OCI-LY3 (cell line): ENCODE data around the gene PLA2G4D.

Experiments used
- H2AFZ ChIP-seq: fragments of 200-600, 300-600 bp; shearing (Covaris generic); 2 replicates; pipeline ENCODE4 v1.6.0; 2014; ENCODE audit warnings: antibody characterized with exemption, low read depth, low read length
- H3K27ac ChIP-seq: fragments of 200-600, 300-600 bp; sonication (generic); 2 replicates; pipeline ENCODE4 v1.5.1; 2014; ENCODE audit warnings: mild to moderate bottlenecking, low read length, moderate library complexity, mixed read lengths
- H3K27me3 ChIP-seq: fragments of 200-600, 300-600 bp; sonication (generic); 2 replicates; pipeline ENCODE4 v1.6.1; 2014; ENCODE audit warnings: low read depth, low read length, mixed read lengths
- H3K36me3 ChIP-seq: fragments of 200-600, 300-600 bp; sonication (generic); replicated peaks from 2 replicates; pipeline ENCODE3; 2014; ENCODE audit warnings: low read depth, low read length, mixed read lengths
- H3K4me1 ChIP-seq: fragments of 300-600, 200-600 bp; sonication (generic); 2 replicates; pipeline ENCODE4 v1.6.1; 2014; ENCODE audit warnings: low read length, mixed read lengths
- H3K4me2 ChIP-seq: fragments of 200-600, 300-600 bp; sonication (generic); 2 replicates; pipeline ENCODE4 v1.6.1; 2014; ENCODE audit warnings: low read length, mixed read lengths
- H3K4me3 ChIP-seq: fragments of 300-600, 200-600 bp; sonication (generic); 2 replicates; pipeline ENCODE4 v1.5.1; 2014; ENCODE audit warnings: antibody characterized with exemption, mild to moderate bottlenecking, low read length, moderate library complexity
- H3K79me2 ChIP-seq: fragments of 300-600, 200-600 bp; shearing (Covaris generic); 2 replicates; pipeline ENCODE4 v1.6.1; 2014; ENCODE audit warnings: mild to moderate bottlenecking, low read length, mixed read lengths
- H3K9ac ChIP-seq: fragments of 300-600, 200-600 bp; shearing (Covaris generic); 2 replicates; pipeline ENCODE4 v1.6.0; 2014; ENCODE audit warnings: mild to moderate bottlenecking, low read length, moderate library complexity
- H3K9me3 ChIP-seq: fragments of 200-600, 300-600 bp; shearing (Covaris generic); 2 replicates; pipeline ENCODE4 v1.6.1; 2014; ENCODE audit warnings: low read length, mixed read lengths; ENCODE audit not compliant: insufficient read depth
- H4K20me1 ChIP-seq: fragments of 200-600, 300-600 bp; sonication (generic); 2 replicates; pipeline ENCODE4 v1.6.1; 2016; ENCODE audit warnings: low read length, mixed read lengths; ENCODE audit not compliant: insufficient read depth
- CTCF ChIP-seq: fragments of 200-600, 300-600 bp; sonication (generic); IDR thresholded peaks from 2 replicates; pipeline ENCODE4 v1.5.1; 2014; ENCODE audit warnings: antibody characterized with exemption, low read length, low read depth
- EZH2phosphoT487 ChIP-seq: fragments of 200-600 bp; shearing (Covaris generic); IDR thresholded peaks from 2 replicates; pipeline ENCODE4 v1.6.1; 2018; ENCODE audit warnings: antibody characterized with exemption, mixed run types, low read depth

The PLA2G4D gene

GRCh38 chr15:42136513-42136912 is 42.2 kb upstream of the PLA2G4D start:
- no peak for TF ChIP-seq CTCF
- TF ChIP-seq EZH2phosphoT487 = no peak
- Histone ChIP-seq H4K20me1 (no peaks in the 10 kb centered on the region), H3K27ac (no peak overlapping the region)

GRCh38 chr15:42135351-42135750 is 41.0 kb upstream of the PLA2G4D start:
- Histone ChIP-seq H3K4me1 (peaks cover 14% of the 10 kb centered on the region), H4K20me1 (no peaks in the 10 kb centered on the region), H3K27ac (no peak overlapping the region), H3K9ac (no peak overlapping the region), H3K4me2 (no peak overlapping the region), H3K9me3 (no peaks in the 10 kb centered on the region), H2AFZ (no peak overlapping the region), H3K36me3 (no peaks in the 10 kb centered on the region), H3K4me3 (no peak overlapping the region), H3K27me3 (0 out of 2 replicates have a peak, but pooled peaks cover under 1% of the 10 kb centered on the region), H3K79me2 (no peaks in the 10 kb centered on the region)
- TF ChIP-seq CTCF (no peak), EZH2phosphoT487 (no peak)

More at GRCh38 chr15:42136513-42136912, 42.2 kb upstream of the PLA2G4D start:
- Histone ChIP-seq H3K36me3 (no peaks in the 10 kb centered on the region), H3K4me3 (no peak overlapping the region), H3K9me3 (no peaks in the 10 kb centered on the region), H3K4me1 (peaks cover 14% of the 10 kb centered on the region), H3K9ac (no peak overlapping the region), H3K4me2 (no peak overlapping the region), H3K27me3 (no peaks in the 10 kb centered on the region), H2AFZ (no peak overlapping the region), H3K79me2 (no peaks in the 10 kb centered on the region)

GRCh38 chr15:42134617-42135245 is 40.4 kb upstream of the PLA2G4D start:
- Histone ChIP-seq H4K20me1 (no peaks in the 10 kb centered on the region), H2AFZ (peak overlapping the region; percentile 98; the same call in 1 of the 2 replicates), H3K4me2 (peak overlapping the region; percentile 75), H3K4me1 (peaks cover 14% of the 10 kb centered on the region), H3K79me2 (no peaks in the 10 kb centered on the region), H3K4me3 (no peak overlapping the region), H3K9me3 (no peaks in the 10 kb centered on the region), H3K36me3 (no peaks in the 10 kb centered on the region), H3K9ac (no peak overlapping the region), H3K27ac (no peak overlapping the region), H3K27me3 (peaks cover 4% of the 10 kb centered on the region; the same call in 1 of the 2 replicates)
- TF ChIP-seq EZH2phosphoT487 = no peak
- no peak for TF ChIP-seq CTCF

- no peaks in the 10 kb centered on the region for H4K20me1 ChIP-seq
- H3K9me3 ChIP-seq = no peaks in the 10 kb centered on the region
- peak; percentile 88 for TF ChIP-seq CTCF
- no peak for TF ChIP-seq EZH2phosphoT487
- H3K4me3 ChIP-seq = peak overlapping the region; percentile 53
- peaks cover 14% of the 10 kb centered on the region for H3K4me1 ChIP-seq
- no peaks in the 10 kb centered on the region for H3K36me3 ChIP-seq
- peak overlapping the region; percentile 75 for H3K4me2 ChIP-seq
- H3K9ac ChIP-seq = peak overlapping the region; percentile 29; the same call in 1 of the 2 replicates
- no peaks in the 10 kb centered on the region for H3K79me2 ChIP-seq
- peaks cover 12% of the 10 kb centered on the region; the same call in 1 of the 2 replicates for H3K27me3 ChIP-seq
- H3K27ac ChIP-seq = no peak overlapping the region
- peak overlapping the region; percentile 98 for H2AFZ ChIP-seq
These were observed 39.6 kb upstream of the PLA2G4D start for GRCh38 chr15:42133886-42134502.
